H7 (cell line): ENCODE results near the gene ELP4. TPM values are rescaled to one million over a fixed set of nuclear protein-coding genes. Genes with fewer than 3 reads are reported as not detected.
"Not testable (repeated sequence)": the region's sequence is repeated elsewhere in the genome, so short reads cannot be mapped to it uniquely, and the experiment has no call there.

ENCODE experiments used
- DNase-seq: peaks from one replicate; pipeline ENCODE4 v3.0.0; 2012
- H3K27me3 ChIP-seq: 2 replicates; pipeline ENCODE4 v1.6.0; 2011; ENCODE audit warnings: mild to moderate bottlenecking, low read length; ENCODE audit not compliant: control insufficient read depth, insufficient read depth
- H3K36me3 ChIP-seq: replicated peaks from 2 replicates; pipeline ENCODE4 v1.5.1; 2011; ENCODE audit warnings: low read length; ENCODE audit not compliant: control insufficient read depth, insufficient read depth
- H3K4me3 ChIP-seq: 2 replicates; pipeline ENCODE4 v1.5.1; 2011; ENCODE audit warnings: low read depth, mild to moderate bottlenecking, control low read depth, low read length, moderate library complexity; ENCODE audit not compliant: insufficient read depth
- total RNA-seq: library from RNA; depleted of rRNA; stranded (reverse); fragments of >200 nt; shearing (Covaris generic); gene quantifications from 2 replicates; pipeline ENCODE4 v1.2.3, GENCODE V29; 2014

Gene ELP4
- total RNA-seq, 1 experiment from 2014 or later: 28.0 TPM

DNA sequence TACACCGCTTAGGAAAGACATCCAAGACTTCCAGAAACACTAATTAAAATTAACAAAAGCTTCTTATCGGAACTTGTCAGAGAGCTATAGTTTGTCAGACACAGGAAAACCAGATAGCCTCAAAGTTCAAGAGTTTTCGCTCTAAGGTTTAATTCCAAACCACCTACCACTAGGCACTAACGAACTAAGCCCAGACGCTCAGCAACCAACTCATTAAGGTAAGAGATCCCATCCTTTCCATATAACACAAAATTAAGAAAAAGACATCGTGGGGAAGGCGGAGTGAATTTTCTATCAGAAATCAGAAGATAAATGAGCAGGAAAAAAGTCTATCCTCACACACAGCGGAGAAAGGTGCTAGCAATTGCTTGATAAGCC lies 527 bp upstream of the ELP4 start:
- Histone ChIP-seq H3K36me3 (no peaks in the 10 kb centered on the region), H3K4me3 (peak overlapping the region; percentile 91), H3K27me3 (no peaks in the 10 kb centered on the region)
- no peak for DNase-seq

DNA sequence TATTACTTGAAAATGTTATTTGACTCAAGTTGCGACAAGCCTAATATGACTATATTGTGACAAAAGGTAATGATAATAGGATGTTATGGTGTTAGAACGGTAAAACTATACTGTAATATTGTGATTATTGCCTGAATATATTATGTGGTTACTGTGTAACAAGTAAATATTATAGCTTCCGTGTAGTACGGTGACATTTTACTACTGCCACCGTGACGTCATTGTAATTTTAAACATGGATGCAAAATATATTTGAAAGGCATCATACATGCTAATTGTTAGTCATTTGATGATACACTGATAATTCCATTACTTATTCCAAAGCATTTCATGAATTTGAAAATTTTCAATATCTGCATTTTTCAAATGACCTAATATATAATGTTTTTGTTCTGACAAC lies 2.5 kb downstream of the ELP4 start:
- no peaks in the 10 kb centered on the region for H3K27me3 ChIP-seq
- H3K4me3 ChIP-seq: no peak overlapping the region
- no peaks in the 10 kb centered on the region for H3K36me3 ChIP-seq
- no peak for DNase-seq

DNA sequence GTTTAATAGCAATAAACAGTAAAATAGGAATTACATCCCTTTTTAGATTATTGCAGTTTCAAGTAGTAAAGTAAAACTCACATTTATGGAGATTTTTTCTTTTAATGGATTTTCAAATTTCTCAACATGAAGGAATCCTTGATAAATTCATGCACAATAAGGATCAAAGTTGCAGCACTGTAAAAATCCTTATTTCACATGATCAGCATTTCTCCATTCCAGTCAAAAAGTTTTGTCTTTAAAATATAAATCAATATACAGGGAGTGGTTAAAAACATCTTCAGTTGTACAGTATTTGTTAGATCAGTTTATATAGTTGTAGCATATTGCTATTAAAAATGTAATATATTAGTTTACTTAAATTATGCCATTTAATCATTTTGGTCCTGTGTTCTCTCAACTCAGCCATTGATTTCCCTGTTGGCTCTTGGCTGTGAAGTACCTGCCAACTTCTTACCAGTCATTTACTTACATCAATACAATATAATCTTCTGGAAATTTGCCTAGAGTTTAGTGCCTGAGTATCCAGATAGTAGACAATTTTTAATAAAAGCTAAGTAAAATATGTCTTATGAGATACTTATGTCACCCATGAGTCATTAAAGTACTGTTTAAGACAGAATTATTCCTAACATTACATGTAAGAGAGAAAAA lies 12.1 kb downstream of the ELP4 start:
- Histone ChIP-seq H3K27me3 (no peaks in the 10 kb centered on the region), H3K36me3 (no peaks in the 10 kb centered on the region), H3K4me3 (no peak overlapping the region)
- no peak for DNase-seq

DNA sequence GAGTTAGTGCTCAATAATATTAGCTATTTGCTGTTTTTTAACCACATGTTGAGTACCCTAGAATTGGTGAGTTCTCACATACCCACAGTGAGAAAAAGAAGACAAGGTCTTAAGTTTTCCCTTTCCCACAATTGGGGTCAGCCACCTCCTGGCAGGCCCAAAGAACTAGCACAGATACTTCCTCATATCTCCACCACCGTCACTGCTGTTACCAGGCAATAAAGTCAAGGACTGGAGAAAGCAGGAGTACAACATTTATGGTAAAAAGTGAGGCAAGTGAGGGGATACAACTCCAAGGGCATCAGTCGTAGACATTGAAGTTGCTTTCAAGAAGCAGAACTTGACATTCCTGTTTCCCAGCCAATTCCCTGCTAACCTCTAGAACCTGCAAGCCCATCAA lies 19.6 kb downstream of the ELP4 start:
- H3K4me3 ChIP-seq: no peak overlapping the region
- no peaks in the 10 kb centered on the region for H3K27me3 ChIP-seq
- H3K36me3 ChIP-seq: no peaks in the 10 kb centered on the region
- no peak for DNase-seq

DNA sequence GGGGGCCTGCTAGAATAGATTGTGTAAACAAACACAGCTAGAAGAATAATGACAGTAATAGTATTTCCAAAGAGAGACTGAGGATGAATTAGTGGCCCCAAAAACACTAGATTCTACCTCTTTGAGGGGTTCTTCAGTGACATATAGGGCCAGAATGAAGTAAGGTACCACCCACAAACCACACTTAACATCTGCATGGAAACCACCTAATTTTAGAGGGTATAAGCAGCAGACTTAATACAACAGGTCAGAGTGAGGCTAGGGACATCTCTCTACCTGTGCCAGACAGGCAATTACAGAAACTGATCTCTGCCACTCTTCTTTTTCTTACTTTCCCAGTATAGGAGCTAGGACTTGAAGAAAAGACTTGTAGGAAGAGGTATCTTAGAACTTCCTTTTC lies 20.1 kb downstream of the ELP4 start:
- Histone ChIP-seq H3K4me3 (no peak overlapping the region), H3K36me3 (no peaks in the 10 kb centered on the region), H3K27me3 (no peaks in the 10 kb centered on the region)
- DNase-seq: no peak

DNA sequence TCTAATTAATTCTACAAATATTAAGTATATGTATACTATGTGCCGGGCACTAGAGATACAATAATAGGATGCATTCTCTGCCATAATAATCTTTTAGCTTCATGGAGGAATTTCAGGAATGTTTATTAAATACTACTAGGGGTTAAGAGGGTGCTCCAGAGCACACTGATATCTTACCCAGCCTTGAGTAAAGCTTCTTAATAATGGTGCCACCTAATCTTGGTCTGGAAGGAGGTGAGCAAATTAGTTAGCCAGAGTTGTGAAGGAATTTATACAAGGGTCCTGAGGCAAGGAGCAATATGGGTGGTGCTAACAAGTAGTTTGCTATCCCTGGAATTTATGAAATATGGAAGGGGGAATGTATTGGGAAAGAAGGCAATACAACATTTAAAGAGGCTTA lies 21.7 kb downstream of the ELP4 start:
- no peak for DNase-seq
- no peaks in the 10 kb centered on the region for H3K36me3 ChIP-seq
- no peaks in the 10 kb centered on the region for H3K27me3 ChIP-seq
- H3K4me3 ChIP-seq: no peak overlapping the region

DNA sequence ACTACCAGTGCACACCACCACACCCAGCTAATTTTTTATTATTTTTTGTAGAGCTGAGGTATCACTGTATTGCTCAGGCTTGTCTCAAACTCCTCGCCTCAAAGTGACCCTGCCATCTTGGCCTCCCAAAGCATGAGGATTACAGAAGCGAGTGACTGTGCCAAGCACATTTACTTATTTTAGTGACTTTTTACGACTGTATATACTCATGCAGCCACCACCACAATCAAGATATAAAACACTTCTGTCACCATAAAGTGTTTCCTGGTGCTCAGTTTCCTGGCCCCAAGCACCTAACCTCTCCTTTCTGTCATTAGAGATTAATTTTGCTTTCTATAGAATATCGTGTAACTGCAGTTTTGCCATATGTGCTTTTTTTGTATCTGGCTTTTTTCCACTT lies 25.9 kb downstream of the ELP4 start:
- Histone ChIP-seq H3K4me3 (no peak overlapping the region), H3K27me3 (no peaks in the 10 kb centered on the region), H3K36me3 (no peaks in the 10 kb centered on the region)
- DNase-seq: no peak

DNA sequence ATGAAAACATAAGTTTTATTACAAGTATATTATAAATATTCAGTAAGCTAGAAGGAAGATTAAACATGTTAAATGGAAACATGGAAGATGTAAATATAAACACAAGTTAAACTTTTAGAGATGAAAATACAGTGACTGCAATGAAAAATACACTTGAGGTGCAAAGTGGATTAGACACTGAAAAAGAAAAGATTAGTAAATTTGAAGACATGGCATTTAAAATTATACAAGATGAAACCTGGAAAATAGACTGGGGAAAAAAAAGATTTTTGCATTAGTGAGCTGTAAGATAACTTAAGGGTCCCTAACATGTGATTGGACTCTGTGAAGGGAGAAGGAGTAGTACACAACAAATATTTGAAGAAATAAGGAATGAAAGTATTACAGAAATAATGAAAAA lies 33.3 kb downstream of the ELP4 start:
- DNase-seq: no peak
- no peaks in the 10 kb centered on the region for H3K27me3 ChIP-seq
- H3K36me3 ChIP-seq: no peaks in the 10 kb centered on the region; the same call in 1 of the 2 replicates
- no peak overlapping the region for H3K4me3 ChIP-seq

DNA sequence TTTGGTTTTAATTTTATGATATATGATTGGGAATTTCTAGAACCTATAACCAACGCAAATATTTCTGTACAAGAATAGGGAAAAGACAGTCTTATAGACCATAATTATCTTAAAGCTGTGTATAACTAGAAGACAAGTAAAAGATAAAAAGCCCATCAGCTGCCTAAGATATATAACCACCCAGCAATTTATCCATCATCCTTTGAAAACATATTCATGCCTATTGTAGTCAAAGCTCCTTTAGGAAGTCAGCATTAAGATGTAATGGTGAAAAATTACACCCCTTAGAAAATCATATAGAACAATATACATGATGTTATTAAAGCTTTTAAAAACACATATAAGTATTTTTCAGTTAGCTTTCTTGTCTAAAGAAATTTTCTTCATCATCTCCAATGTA lies 46.4 kb downstream of the ELP4 start:
- Histone ChIP-seq H3K36me3 (0 out of 2 replicates have a peak, but pooled peaks cover 1% of the 10 kb centered on the region), H3K27me3 (no peaks in the 10 kb centered on the region), H3K4me3 (no peak overlapping the region)
- DNase-seq: no peak

DNA sequence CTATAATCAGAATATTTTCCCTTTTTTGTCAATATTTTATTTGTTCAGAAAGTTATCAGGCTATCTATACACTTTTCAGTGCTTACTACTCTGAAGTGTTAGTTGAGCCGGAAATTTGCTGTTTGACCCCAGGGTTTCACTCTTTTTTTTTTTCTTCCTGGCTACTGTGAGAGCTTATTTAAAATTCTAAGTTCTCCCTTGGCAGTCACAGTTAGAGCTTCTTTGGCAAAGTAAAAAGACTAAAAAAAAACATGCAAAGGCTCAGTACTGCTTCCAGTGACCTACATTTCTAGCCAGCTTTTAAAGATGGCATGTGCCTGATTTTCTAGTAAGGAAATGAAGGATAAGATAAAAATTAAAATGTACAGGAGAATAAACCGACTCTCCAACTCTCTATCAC lies 48.4 kb downstream of the ELP4 start:
- 0 out of 2 replicates have a peak, but pooled peaks cover 1% of the 10 kb centered on the region for H3K36me3 ChIP-seq
- H3K27me3 ChIP-seq: no peaks in the 10 kb centered on the region
- no peak for DNase-seq
- H3K4me3 ChIP-seq: no peak overlapping the region

DNA sequence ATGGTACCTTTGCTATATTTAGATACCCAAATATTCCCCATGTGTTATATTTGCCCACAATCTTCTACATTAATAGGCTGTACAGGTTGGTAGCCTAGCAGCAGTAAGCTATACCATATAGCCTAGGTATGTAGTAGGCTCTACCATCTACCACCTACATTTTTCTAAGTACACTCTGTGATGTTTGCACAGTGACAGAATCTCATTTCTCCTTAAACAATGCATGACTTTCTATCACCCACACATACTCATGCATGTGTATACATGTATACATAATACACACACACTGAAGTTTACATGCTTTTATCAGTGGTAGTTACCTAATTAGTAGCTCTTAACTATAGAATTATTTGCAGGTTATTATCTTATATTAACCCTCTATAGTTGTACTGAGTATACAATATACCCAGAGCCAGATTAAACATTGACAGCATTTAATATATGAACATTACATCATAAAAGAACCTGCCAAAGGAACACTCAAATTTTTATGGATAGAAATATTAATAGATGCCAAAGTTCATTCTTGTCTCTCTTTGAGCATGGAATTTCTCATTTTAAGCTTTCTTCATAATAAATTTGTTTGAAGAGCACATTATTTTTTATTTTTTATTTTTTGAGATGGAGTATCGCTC lies 51.4 kb downstream of the ELP4 start:
- H3K27me3 ChIP-seq: no peaks in the 10 kb centered on the region; the same call in 1 of the 2 replicates
- no peaks in the 10 kb centered on the region for H3K36me3 ChIP-seq
- no peak for DNase-seq
- no peak overlapping the region for H3K4me3 ChIP-seq

DNA sequence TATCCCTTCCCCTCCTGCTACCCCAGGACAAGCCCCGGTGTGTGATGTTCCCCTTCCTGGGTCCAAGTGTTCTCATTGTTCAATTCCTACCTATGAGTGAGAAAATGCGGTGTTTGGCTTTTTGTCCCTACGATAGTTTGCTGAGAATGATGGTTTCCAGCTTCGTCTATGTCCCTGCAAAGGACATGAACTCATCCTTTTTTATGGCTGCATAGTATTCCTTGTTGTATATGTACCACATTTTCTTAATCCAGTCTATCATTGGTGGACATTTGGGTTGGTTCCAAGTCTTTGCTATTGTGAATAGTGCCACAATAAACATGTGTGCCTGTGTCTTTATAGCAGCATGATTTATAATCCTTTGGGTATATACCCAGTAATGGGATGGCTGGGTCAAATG lies 55.0 kb downstream of the ELP4 start:
- not testable (repeated sequence) for H3K36me3 ChIP-seq, DNase-seq, H3K27me3 ChIP-seq, H3K4me3 ChIP-seq

DNA sequence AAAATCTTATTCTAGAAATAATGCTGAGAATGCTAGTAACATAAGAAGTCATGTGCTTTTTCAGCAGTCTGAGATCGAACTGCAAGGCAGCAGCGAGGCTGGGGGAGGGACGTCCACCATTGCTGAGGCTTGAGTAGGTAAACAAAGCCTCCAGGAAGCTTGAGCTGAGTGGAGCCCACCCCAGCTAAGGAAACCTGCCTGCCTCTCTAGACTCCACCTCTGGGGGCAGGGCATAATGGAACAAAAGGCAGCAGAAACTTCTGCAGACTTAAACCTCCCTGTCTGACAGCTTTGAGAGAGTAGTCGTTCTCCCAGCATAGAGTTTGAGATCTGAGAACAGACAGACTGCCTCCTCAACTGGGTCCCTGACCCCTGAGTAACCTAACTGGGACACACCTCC lies 64.6 kb downstream of the ELP4 start:
- not testable (repeated sequence) for H3K36me3 ChIP-seq, DNase-seq, H3K27me3 ChIP-seq, H3K4me3 ChIP-seq

DNA sequence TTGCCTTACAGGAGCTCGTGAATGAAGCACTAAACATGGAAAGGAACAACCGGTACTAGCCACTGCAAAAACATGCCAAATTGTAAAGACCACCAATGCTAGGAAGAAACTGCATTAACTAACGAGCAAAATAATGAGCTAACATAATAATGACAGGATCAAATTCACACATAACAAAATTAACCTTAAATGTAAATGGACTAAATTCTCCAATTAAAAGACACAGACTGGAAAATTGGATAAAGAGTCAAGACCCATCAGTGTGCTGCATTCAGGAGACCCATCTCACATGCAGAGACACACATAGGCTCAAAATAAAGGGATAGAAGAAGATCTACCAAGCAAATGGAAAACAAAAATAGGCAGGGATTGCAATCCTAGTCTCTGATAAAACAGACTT lies 66.2 kb downstream of the ELP4 start:
- not testable (repeated sequence) for H3K36me3 ChIP-seq, DNase-seq, H3K27me3 ChIP-seq, H3K4me3 ChIP-seq

DNA sequence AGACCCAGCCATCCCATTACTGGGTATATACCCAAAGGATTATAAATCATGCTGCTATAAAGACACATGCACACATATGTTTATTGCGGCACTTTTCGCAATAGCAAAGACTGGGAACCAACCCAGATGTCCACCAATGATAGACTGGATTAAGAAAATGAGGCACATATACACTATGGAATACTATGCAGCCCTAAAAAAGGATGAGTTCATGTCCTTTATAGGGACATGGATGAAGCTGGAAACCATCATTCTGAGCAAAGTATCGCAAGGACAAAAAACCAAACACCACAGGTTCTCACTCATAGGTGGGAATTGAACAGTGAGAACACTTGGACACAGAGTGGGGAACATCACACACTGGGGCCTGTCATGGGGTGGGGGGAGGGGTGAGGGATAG lies 69.8 kb downstream of the ELP4 start:
- H3K36me3 ChIP-seq, DNase-seq, H3K27me3 ChIP-seq, H3K4me3 ChIP-seq: not testable (repeated sequence)

DNA sequence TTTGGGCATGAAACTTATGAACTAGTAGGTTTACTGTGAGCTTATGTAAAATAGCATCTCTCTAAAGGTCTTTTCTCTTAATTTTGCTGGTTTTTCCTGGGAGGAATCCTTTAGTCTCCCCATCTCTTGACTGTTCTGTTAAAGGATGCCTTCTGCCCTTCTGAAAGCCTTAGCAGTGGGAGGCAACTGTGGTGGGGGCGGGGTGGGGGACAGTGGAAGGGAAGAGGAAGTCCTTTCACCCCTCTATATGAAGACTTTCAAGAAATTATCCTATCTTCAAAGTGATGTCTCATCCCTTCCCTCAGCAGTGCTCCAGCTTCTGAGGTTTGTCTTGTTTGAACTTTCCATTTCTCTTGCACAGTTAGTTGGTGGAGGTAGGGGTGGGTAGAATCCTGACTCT lies 73.1 kb downstream of the ELP4 start:
- H3K27me3 ChIP-seq: no peaks in the 10 kb centered on the region
- no peaks in the 10 kb centered on the region for H3K36me3 ChIP-seq
- peak; percentile 19 for DNase-seq
- no peak overlapping the region for H3K4me3 ChIP-seq
